Peyer's patch (tissue), 4 donors: Measurements from ENCODE around the gene ZNF581.

Source experiments
- POLR2A ChIP-seq, 2 donors: fragments of 450-650 bp; IDR thresholded peaks; one replicate each; pipeline ENCODE4 v1.5.1; 2017; ENCODE audit warnings: antibody characterized with exemption in 2 of 2, mild to moderate bottlenecking in 2 of 2, moderate library complexity in 2 of 2
- TF ChIP-seq, protein P1 (sequence below), 6 experiments: fragments of 450-650 bp in 4 of 6; fragments of 200-600 bp in 2 of 6; sonication (generic) in 1 of 6; IDR thresholded peaks; one replicate each; pipeline ENCODE4 v1.5.1; 2017 to 2019; ENCODE audit warnings: antibody characterized with exemption in 6 of 6, mild to moderate bottlenecking in 3 of 6, moderate library complexity in 1 of 6

DNA sequence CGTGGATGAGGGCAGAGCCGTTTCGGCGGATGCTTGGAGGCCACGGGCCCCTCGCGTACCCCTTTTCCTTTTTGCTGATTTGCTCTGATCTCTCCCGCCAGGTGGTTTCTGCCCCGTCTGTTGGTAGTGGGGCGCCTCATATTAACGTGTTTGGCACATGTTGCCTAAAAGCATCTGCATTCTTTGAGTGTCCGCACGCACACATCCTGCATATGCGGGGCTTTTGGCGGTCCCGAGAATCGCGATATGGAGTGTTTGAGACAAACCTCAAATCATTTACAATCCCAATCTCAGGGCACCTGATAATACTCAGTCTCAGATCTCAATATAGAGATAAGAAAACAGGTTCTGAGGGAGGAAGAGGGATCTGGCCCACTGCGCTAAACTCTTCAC, 12.2 kb downstream of the ZNF581 start:
- TF ChIP-seq, protein P1, sequence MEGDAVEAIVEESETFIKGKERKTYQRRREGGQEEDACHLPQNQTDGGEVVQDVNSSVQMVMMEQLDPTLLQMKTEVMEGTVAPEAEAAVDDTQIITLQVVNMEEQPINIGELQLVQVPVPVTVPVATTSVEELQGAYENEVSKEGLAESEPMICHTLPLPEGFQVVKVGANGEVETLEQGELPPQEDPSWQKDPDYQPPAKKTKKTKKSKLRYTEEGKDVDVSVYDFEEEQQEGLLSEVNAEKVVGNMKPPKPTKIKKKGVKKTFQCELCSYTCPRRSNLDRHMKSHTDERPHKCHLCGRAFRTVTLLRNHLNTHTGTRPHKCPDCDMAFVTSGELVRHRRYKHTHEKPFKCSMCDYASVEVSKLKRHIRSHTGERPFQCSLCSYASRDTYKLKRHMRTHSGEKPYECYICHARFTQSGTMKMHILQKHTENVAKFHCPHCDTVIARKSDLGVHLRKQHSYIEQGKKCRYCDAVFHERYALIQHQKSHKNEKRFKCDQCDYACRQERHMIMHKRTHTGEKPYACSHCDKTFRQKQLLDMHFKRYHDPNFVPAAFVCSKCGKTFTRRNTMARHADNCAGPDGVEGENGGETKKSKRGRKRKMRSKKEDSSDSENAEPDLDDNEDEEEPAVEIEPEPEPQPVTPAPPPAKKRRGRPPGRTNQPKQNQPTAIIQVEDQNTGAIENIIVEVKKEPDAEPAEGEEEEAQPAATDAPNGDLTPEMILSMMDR (IDR thresholded peaks at IDR 0.05), result no peak
- no peak for TF ChIP-seq POLR2A (IDR thresholded peaks at IDR 0.05)
